Smooth muscle cell (in vitro differentiated cells): ENCODE measurements around the gene MINAR2. TPM values are rescaled to one million over a fixed set of nuclear protein-coding genes. Genes with fewer than 3 reads are reported as not detected.
A peak's percentile ranks its signal among the peaks of the same experiment; 100 is the strongest.

Experiments used
- DNase-seq: peaks from one replicate; lab custom pipeline; 2025; ENCODE audit not compliant: unreplicated experiment; lab: John Stamatoyannopoulos, UW
- H2AFZ ChIP-seq: fragments of 200-600 bp; sonication (generic); 2 replicates; pipeline ENCODE4 v1.6.0; 2016; ENCODE audit warnings: antibody characterized with exemption, low read depth, mild to moderate bottlenecking
- H3F3A ChIP-seq: fragments of 200-600 bp; sonication (generic); 2 replicates; pipeline ENCODE4 v1.6.0; 2017; ENCODE audit warnings: antibody characterized with exemption, low read depth
- H3K27ac ChIP-seq: fragments of 200-600 bp; sonication (generic); 2 replicates; pipeline ENCODE4 v1.5.1; 2016; ENCODE audit warnings: low read depth, mild to moderate bottlenecking
- H3K27me3 ChIP-seq: fragments of 200-600 bp; sonication (generic); 2 replicates; pipeline ENCODE4 v1.6.1; 2016; ENCODE audit warnings: low read depth, mild to moderate bottlenecking
- H3K36me3 ChIP-seq: fragments of 200-600 bp; sonication (generic); 2 replicates; pipeline ENCODE4 v1.5.1; 2016; ENCODE audit warnings: low read depth
- H3K4me1 ChIP-seq: fragments of 200-600 bp; sonication (generic); 2 replicates; pipeline ENCODE4 v1.5.1; 2016; ENCODE audit warnings: low read depth
- H3K4me2 ChIP-seq: fragments of 200-600 bp; sonication (generic); 2 replicates; pipeline ENCODE4 v1.6.0; 2016; ENCODE audit warnings: mild to moderate bottlenecking
- H3K4me3 ChIP-seq: fragments of 200-600 bp; sonication (generic); 2 replicates; pipeline ENCODE4 v1.5.1; 2016; ENCODE audit warnings: mild to moderate bottlenecking
- H3K79me2 ChIP-seq: fragments of 200-600 bp; sonication (generic); 2 replicates; pipeline ENCODE4 v1.6.0; 2016; ENCODE audit warnings: low read depth, mild to moderate bottlenecking
- H3K9ac ChIP-seq: fragments of 200-600 bp; sonication (generic); 2 replicates; pipeline ENCODE4 v1.6.0; 2016; ENCODE audit warnings: low read depth
- H3K9me3 ChIP-seq: fragments of 200-600 bp; sonication (generic); replicated peaks from 2 replicates; pipeline ENCODE4 v1.5.1; 2016; ENCODE audit warnings: low read depth
- H4K20me1 ChIP-seq: fragments of 200-600 bp; sonication (generic); 2 replicates; pipeline ENCODE4 v1.6.0; 2016; ENCODE audit warnings: low read depth
- WGBS: methylation state at CpG from one replicate; pipeline ENCODE4 v1.1.7; 2016; ENCODE audit warnings: low lambda C conversion rate; 5-methylcytosine and 5-hydroxymethylcytosine counted together
- polyA plus RNA-seq: library from polyadenylated mRNA; unstranded; fragments of >200 nt; fragmentation: Nextera tagmentation; extraction: Ambion mirVana; gene quantifications from 2 replicates; pipeline ENCODE4 v1.2.1, GENCODE V29; 2016
- total RNA-seq: library from RNA; depleted of rRNA; stranded (reverse); fragments of >200 nt; gene quantifications from 2 replicates; pipeline ENCODE4 v1.2.3, GENCODE V29; 2014
- TF ChIP-seq, protein P1 (sequence below): fragments of 200-600 bp; sonication (generic); IDR thresholded peaks from 2 replicates; pipeline ENCODE4 v1.5.1; 2017; ENCODE audit warnings: borderline replicate concordance, mild to moderate bottlenecking, antibody characterized with exemption; ENCODE audit not compliant: insufficient read depth, poor library complexity, severe bottlenecking

MINAR2 gene
- total and polyA plus RNA-seq, 2 experiments from 2014 or later: not detected

DNA sequence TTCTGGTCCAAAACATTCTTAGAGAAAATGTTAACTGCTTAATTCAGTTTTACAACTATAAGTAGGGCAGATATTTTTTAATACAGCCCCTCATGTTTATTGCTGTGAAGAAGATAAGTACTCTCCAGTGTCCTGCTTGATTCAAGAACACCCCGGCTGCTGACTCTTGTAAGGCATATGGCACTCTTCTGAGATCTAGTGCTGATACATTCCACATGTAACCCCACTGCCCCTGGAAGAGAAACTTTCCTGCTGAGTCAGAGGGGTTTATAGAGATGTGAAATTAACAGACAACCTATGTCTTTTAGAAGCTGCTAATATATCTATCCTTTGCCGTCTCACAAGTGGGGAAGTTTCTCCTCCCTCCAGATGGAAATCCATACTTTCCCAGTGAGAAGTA lies 1.0 kb upstream of the MINAR2 start:
- Histone ChIP-seq H3K27ac (no peak overlapping the region), H3K4me1 (peaks cover 21% of the 10 kb centered on the region), H3K4me2 (no peak overlapping the region), H3K27me3 (no peaks in the 10 kb centered on the region), H3K36me3 (no peaks in the 10 kb centered on the region), H4K20me1 (no peaks in the 10 kb centered on the region), H3K4me3 (no peak overlapping the region), H3K9me3 (no peaks in the 10 kb centered on the region), H3K9ac (no peak overlapping the region), H2AFZ (no peak overlapping the region), H3F3A (peaks cover 3% of the 10 kb centered on the region), H3K79me2 (no peaks in the 10 kb centered on the region)
- TF ChIP-seq, protein P1, sequence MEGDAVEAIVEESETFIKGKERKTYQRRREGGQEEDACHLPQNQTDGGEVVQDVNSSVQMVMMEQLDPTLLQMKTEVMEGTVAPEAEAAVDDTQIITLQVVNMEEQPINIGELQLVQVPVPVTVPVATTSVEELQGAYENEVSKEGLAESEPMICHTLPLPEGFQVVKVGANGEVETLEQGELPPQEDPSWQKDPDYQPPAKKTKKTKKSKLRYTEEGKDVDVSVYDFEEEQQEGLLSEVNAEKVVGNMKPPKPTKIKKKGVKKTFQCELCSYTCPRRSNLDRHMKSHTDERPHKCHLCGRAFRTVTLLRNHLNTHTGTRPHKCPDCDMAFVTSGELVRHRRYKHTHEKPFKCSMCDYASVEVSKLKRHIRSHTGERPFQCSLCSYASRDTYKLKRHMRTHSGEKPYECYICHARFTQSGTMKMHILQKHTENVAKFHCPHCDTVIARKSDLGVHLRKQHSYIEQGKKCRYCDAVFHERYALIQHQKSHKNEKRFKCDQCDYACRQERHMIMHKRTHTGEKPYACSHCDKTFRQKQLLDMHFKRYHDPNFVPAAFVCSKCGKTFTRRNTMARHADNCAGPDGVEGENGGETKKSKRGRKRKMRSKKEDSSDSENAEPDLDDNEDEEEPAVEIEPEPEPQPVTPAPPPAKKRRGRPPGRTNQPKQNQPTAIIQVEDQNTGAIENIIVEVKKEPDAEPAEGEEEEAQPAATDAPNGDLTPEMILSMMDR: no peak
- DNase-seq: no peak
- 23% methylated on average over 2 of the region's 2 CpGs for WGBS

DNA sequence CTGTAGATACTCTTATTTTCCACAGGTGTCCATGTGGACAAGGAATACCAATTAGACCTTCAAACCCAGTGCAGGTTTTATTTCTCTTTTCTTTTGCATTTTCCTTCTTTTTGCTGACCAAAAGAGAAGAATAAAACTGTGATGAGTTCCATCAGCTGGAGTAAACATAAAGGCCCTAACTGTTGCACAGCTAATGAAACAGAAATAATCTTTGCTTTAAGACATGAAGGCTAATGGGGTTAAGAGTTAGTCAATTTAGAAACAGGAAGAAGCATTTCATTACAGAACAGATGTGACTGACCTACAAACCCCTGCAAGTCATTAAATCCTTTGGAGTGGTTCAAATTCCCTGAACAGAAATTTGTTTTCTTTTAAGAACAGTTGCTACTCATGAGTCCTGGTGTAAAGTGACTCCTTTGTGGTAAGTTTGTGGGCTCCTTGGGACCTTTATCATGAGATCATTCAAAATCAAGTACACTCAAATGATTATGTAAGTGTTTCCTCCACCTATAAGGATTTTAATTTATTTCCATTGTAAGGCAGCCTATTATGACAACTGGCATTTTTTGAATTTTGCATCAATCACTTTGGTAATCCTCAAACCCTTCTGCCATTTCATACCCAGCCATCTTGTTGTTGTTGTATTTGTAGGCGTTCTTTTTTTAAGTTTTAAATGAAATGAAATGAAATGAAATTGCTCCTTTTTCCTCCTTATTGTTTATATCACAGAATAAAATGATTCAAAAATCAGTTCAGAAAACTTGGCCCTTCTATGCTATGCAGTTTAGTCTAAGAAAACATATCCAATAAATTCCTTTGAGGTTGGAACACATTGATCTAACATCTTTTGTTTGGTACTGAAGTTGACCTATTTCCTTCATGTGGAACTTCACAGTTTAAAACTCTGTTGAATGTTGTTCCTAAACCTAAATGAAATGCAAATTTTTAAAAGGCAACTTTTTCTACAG lies 1.3 kb downstream of the MINAR2 start:
- peaks cover 3% of the 10 kb centered on the region for H3F3A ChIP-seq
- H3K27ac ChIP-seq: no peak overlapping the region
- H4K20me1 ChIP-seq: no peaks in the 10 kb centered on the region
- DNase-seq: no peak
- TF ChIP-seq, protein P1: no peak
- H2AFZ ChIP-seq: peak overlapping the region; percentile 53
- peaks cover 15% of the 10 kb centered on the region for H3K4me1 ChIP-seq
- no peaks in the 10 kb centered on the region for H3K27me3 ChIP-seq
- no peak overlapping the region for H3K9ac ChIP-seq
- H3K4me3 ChIP-seq: no peak overlapping the region
- H3K9me3 ChIP-seq: no peaks in the 10 kb centered on the region
- H3K4me2 ChIP-seq: no peak overlapping the region
- no peaks in the 10 kb centered on the region for H3K79me2 ChIP-seq
- H3K36me3 ChIP-seq: no peaks in the 10 kb centered on the region
- WGBS: 100% methylated on average over 1 of the region's 1 CpG

DNA sequence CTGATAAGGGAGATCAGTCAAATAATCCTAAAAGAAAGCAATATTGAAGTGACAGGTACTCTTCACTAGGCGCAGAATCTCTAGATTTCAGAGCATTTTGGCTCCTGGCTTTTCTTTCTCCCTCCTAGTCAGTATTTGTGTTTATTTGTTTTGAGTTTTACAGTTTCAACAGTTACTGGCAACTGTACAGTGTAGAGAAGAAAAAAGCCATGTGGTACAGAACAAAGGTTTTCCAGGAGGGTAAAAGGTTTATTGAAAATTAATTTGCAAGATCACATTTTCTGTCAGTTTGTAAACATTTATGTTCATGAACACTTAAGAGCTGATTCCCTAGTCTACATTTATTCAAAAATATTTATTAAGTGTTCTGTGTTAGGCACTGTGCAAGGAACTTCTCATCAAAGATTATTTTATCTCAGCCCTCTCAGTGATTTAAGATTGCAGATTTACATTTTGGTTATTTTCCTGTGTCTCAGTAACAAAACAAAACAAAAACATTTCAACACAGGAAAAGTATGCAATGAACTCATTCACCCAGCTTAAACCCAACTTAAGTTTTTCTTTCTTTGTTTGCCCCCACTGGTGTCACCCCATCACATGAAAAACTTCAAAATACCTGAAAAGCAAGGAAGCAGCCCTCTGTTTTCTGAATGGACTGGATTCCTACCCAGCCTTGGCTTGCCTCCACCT lies 12.9 kb downstream of the MINAR2 start:
- H3K4me3 ChIP-seq: no peak overlapping the region
- H3K9me3 ChIP-seq: no peaks in the 10 kb centered on the region
- H2AFZ ChIP-seq: peak overlapping the region; percentile 1
- peaks cover 3% of the 10 kb centered on the region for H3K4me1 ChIP-seq
- H3K36me3 ChIP-seq: no peaks in the 10 kb centered on the region
- H3F3A ChIP-seq: no peaks in the 10 kb centered on the region
- no peak overlapping the region for H3K27ac ChIP-seq
- TF ChIP-seq, protein P1: no peak
- no peaks in the 10 kb centered on the region for H3K79me2 ChIP-seq
- WGBS: 68% methylated on average over 1 of the region's 1 CpG
- H3K27me3 ChIP-seq: no peaks in the 10 kb centered on the region
- H4K20me1 ChIP-seq: no peaks in the 10 kb centered on the region
- no peak overlapping the region for H3K9ac ChIP-seq
- DNase-seq: no peak
- H3K4me2 ChIP-seq: no peak overlapping the region
